Calu3 (cell line): ENCODE data around the gene SYNPR. TPM values are rescaled to one million over a fixed set of nuclear protein-coding genes. Genes with fewer than 3 reads are reported as not detected.

Source experiments
- BruUV-seq: library from RNA; stranded (reverse); fragments of 400-500 nt; replicated peaks from 2 replicates; lab custom pipeline; 2021; lab: Mats Ljungman, UMichigan
- CTCF ChIA-PET: fragments of 300-600 bp; sonication (Branson Sonifier 250); formaldehyde crosslinking; loops from one replicate; lab custom pipeline; 2022; ENCODE audit warnings: antibody characterized with exemption; lab: Charles Lee
- DNase-seq: peaks from one replicate; pipeline ENCODE4 v3.0.0; 2022
- H3K27ac Mint-ChIP-seq: one replicate; pipeline ENCODE4 v1.8.0; 2022; ENCODE audit warnings: mixed read lengths; ENCODE audit not compliant: unreplicated experiment
- H3K27me3 Mint-ChIP-seq: one replicate; pipeline ENCODE4 v1.8.0; 2022; ENCODE audit warnings: mixed read lengths; ENCODE audit not compliant: unreplicated experiment
- H3K36me3 Mint-ChIP-seq: one replicate; pipeline ENCODE4 v1.8.0; 2022; ENCODE audit warnings: mild to moderate bottlenecking, moderate library complexity, mixed read lengths; ENCODE audit not compliant: insufficient read depth, unreplicated experiment
- H3K4me1 Mint-ChIP-seq: one replicate; pipeline ENCODE4 v1.8.0; 2022; ENCODE audit warnings: mild to moderate bottlenecking, low read depth, mixed read lengths; ENCODE audit not compliant: unreplicated experiment
- H3K4me3 Mint-ChIP-seq: one replicate; pipeline ENCODE4 v1.8.0; 2022; ENCODE audit warnings: mild to moderate bottlenecking, low read depth, moderate library complexity, mixed read lengths; ENCODE audit not compliant: unreplicated experiment
- H3K9me3 Mint-ChIP-seq: one replicate; pipeline ENCODE4 v1.8.0; 2022; ENCODE audit warnings: low read depth, mixed read lengths; ENCODE audit not compliant: unreplicated experiment
- intact Hi-C: fragments of 100-400 bp; cut with micrococcal nuclease; formaldehyde crosslinking; loops from one replicate; pipeline ENCODE4 v1.10.0; 2022; ENCODE audit not compliant: unreplicated experiment
- total RNA-seq: library from RNA; stranded (reverse); gene quantifications from 2 replicates; pipeline ENCODE4 v1.2.3, GENCODE V29; 2022
- TF ChIP-seq, protein P1 (sequence below): fragments of 200-600 bp; IDR thresholded peaks from one replicate; pipeline ENCODE4 v1.8.0; 2022; ENCODE audit warnings: antibody characterized with exemption; ENCODE audit not compliant: unreplicated experiment

SYNPR gene
- total RNA-seq, 1 experiment from 2014 or later, result 0.90 TPM

DNA sequence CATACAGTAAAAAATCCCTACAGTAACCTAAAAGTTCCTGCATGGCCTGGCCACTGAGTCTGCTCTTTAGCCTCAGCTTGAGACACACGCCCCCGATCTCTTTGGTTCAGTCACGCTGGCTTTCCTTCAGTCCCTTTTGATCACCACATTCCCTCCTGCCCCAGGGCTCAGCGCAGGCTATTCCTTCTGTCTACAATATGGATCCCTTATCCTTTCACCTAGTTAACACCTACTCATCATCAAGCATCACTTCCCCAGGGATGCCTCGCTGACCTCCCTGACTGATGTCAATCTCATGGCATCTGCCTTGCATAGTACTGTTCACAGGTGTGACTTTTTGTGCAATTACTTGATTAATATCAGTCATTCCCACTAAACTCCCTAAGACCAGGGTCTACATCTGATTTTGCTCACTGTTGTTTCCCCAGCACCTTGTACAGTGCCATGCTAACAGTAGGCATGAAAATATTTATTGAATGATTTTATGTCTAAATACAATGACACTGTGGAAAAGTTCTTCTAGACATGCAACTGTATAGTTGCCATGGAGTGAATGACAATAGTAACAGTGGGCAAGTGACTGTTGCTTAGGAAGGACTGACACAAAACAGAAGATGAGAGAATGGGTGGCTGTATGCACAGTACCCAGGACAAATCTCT lies 374.1 kb downstream of the SYNPR start, which contains the start of gene SNTN:
Gene SNTN, plus strand, starts transcription at position 610 of the 660 bp plus-strand sequence. Its CDS starts 13 bp downstream, at position 623.
- DNase-seq, result no peak
- CTCF ChIA-PET, result no interaction called here
- peaks cover 10% of the 10 kb centered on the region for H3K4me1 Mint-ChIP-seq
- H3K27ac Mint-ChIP-seq, result no peak within 1 kb of the TSS
- no TSS peak for BruUV-seq
- H3K4me3 Mint-ChIP-seq, result no peak within 1 kb of the TSS
- intact Hi-C loops, result no loop called here
- H3K36me3 Mint-ChIP-seq, result no peaks in the 10 kb centered on the region
- H3K9me3 Mint-ChIP-seq, result peaks cover 6% of the 10 kb centered on the region
- H3K27me3 Mint-ChIP-seq, result no peaks in the 10 kb centered on the region
- TF ChIP-seq, protein P1, sequence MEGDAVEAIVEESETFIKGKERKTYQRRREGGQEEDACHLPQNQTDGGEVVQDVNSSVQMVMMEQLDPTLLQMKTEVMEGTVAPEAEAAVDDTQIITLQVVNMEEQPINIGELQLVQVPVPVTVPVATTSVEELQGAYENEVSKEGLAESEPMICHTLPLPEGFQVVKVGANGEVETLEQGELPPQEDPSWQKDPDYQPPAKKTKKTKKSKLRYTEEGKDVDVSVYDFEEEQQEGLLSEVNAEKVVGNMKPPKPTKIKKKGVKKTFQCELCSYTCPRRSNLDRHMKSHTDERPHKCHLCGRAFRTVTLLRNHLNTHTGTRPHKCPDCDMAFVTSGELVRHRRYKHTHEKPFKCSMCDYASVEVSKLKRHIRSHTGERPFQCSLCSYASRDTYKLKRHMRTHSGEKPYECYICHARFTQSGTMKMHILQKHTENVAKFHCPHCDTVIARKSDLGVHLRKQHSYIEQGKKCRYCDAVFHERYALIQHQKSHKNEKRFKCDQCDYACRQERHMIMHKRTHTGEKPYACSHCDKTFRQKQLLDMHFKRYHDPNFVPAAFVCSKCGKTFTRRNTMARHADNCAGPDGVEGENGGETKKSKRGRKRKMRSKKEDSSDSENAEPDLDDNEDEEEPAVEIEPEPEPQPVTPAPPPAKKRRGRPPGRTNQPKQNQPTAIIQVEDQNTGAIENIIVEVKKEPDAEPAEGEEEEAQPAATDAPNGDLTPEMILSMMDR, result no peak

DNA sequence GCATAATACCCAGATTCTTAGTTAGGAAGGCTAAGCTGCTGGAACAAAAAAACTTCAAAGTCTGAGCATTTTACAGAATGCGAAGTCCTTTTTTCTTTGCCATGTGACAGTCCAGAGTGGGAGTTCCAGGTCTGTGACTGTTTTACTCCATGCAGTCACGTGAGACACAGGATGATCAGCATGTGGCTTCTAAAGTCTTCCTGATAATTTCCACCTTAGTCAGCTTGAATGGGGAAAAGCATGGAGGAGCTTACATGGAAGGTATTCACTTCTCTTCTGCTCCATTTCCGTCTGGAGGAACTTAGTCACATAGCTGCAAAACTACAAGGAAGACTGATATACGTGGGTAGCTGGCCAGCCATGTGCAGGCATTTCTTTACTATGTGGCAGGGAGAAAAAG lies 376.1 kb downstream of the SYNPR start:
- TF ChIP-seq, protein P1, result no peak
- no peaks in the 10 kb centered on the region for H3K36me3 Mint-ChIP-seq
- H3K4me1 Mint-ChIP-seq, result peaks cover 10% of the 10 kb centered on the region
- no peaks in the 10 kb centered on the region for H3K27me3 Mint-ChIP-seq
- H3K4me3 Mint-ChIP-seq, result no peak overlapping the region
- BruUV-seq, result no TSS peak
- intact Hi-C loops, result no loop called here
- CTCF ChIA-PET, result no interaction called here
- H3K9me3 Mint-ChIP-seq, result no peaks in the 10 kb centered on the region
- DNase-seq, result no peak
- H3K27ac Mint-ChIP-seq, result no peak overlapping the region

DNA sequence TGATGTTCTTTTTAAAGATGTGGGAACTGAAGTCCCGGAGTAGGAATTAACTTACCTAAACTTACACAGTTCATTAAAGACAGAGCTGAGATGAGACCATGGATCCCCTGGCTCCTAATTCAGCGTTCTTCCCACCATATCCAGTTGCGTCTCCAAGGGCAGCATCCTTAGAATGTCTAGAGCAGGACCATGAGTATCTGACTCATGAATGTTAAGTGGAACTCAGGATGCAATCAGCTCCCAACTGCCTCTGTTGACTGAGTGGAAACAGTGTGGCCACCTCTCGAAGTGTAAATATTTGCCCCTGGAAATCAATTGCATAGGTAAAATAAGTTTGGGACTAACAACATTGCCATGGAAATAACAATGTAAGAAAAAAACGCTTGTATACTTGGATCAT lies 376.8 kb downstream of the SYNPR start:
- no peak overlapping the region for H3K27ac Mint-ChIP-seq
- intact Hi-C loops, result no loop called here
- H3K4me1 Mint-ChIP-seq, result peaks cover 10% of the 10 kb centered on the region
- CTCF ChIA-PET, result no interaction called here
- no peak for DNase-seq
- H3K4me3 Mint-ChIP-seq, result no peak overlapping the region
- no TSS peak for BruUV-seq
- H3K36me3 Mint-ChIP-seq, result no peaks in the 10 kb centered on the region
- TF ChIP-seq, protein P1, result no peak
- no peaks in the 10 kb centered on the region for H3K9me3 Mint-ChIP-seq
- H3K27me3 Mint-ChIP-seq, result no peaks in the 10 kb centered on the region

DNA sequence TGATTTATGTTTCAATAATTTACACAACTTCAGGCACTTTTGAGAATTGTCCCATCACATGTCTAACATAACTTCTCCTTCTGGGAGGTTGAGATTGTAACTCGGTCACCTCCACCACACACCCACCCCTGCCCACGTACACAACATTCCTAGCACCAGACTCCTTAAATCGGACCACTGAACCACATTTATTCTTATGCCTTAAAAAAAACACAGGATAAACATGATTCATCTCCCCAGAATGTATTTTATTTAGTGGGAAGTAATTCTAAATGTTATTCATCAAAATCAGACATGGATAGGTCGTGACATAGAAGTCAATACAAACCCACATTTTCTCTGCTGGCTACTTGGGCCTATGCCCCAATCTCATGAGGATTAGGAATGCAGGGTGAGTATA lies 377.4 kb downstream of the SYNPR start:
- Mint-ChIP-seq H3K4me3 (no peak overlapping the region), H3K27me3 (no peaks in the 10 kb centered on the region), H3K27ac (no peak overlapping the region), H3K4me1 (peaks cover 10% of the 10 kb centered on the region), H3K36me3 (no peaks in the 10 kb centered on the region), H3K9me3 (no peaks in the 10 kb centered on the region)
- CTCF ChIA-PET, result no interaction called here
- no peak for DNase-seq
- TF ChIP-seq, protein P1, result no peak
- BruUV-seq, result no TSS peak
- intact Hi-C loops, result no loop called here
